ENCODE measurements around the gene DSCAM. TPM values are rescaled to one million over a fixed set of nuclear protein-coding genes. Genes with fewer than 3 reads are reported as not detected.

DSCAM gene
- total RNA-seq, 1 experiment from 2014 or later = 0.13 TPM

DNA sequence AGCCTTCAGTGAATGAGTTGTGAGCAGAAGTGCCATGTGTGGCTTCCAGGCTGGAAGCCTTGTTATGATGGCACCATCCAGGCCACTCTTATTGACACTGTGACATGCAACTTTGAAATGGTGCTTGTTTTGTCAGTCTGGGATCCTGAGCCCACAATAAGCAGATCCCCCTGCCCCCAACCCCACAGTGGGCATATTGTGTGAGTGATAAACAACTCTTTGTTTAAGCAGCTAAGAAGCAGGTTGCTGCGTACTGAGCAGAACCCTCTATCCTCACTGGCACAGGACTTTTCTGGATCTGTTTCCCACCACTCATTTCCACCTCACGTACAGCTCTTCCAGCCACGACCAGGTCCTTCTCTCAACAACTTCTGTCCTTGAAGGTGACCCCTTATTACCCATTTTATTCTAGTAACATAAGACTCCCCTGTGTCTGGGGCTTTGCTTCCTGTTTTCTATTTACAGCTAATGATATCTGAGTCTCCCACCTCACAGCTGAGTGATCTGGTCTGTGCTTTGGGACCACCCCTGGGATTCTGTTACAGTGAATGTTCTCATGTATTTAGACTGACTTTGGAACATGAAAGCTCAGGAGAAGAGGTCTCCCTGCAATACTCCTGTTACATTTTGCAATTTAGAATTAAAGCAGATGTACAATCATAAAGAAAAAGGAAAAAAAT is 604.2 kb downstream of the DSCAM start (continued):
- TF ChIP-seq FOXP4 (CRISPR knock-in tag; IDR thresholded peaks at IDR 0.05) = no peak
- TF ChIP-seq ZNF671 (CRISPR knock-in tag; IDR thresholded peaks at IDR 0.05) = no peak

GRCh38 chr21:40235528-40235927 is 611.4 kb downstream of the DSCAM start:
- ATAC-seq = no peak
- Mint-ChIP-seq H3K4me3 (no peak overlapping the region), H3K27ac (no peak overlapping the region), H3K9me3 (peaks cover 6% of the 10 kb centered on the region), H3K36me3 (no peaks in the 10 kb centered on the region), H3K27me3 (ENCODE audit: low read depth) (no peaks in the 10 kb centered on the region), H3K4me1 (peaks cover 8% of the 10 kb centered on the region)
- POLR2A ChIA-PET = no interaction called here
- no peak for DNase-seq (ENCODE audit: low spot score)
- CTCF ChIA-PET = no interaction called here
- TF ChIP-seq RORB (CRISPR knock-in tag; IDR thresholded peaks at IDR 0.05) (no peak), ZNF138 (CRISPR knock-in tag; conservative IDR thresholded peaks at IDR 0.05) (no peak), ZNF232 (CRISPR knock-in tag; IDR thresholded peaks at IDR 0.05) (no peak), ATF1 (CRISPR knock-in tag; IDR thresholded peaks at IDR 0.05) (no peak), EMX1 (CRISPR knock-in tag; IDR thresholded peaks at IDR 0.05) (no peak), NFE2L1 (CRISPR knock-in tag; IDR thresholded peaks at IDR 0.05) (no peak), ARID4B (CRISPR knock-in tag; IDR thresholded peaks at IDR 0.05; ENCODE audit: borderline replicate concordance) (no peak), OVOL2 (CRISPR knock-in tag; IDR thresholded peaks at IDR 0.05; ENCODE audit: borderline replicate concordance) (no peak), ETV6 (CRISPR knock-in tag; IDR thresholded peaks at IDR 0.05) (no peak), JAZF1 (CRISPR knock-in tag; IDR thresholded peaks at IDR 0.05) (no peak), TEAD4 (CRISPR knock-in tag; IDR thresholded peaks at IDR 0.05) (no peak), ATF3 (CRISPR knock-in tag; conservative IDR thresholded peaks at IDR 0.05) (no peak)

- Mint-ChIP-seq H3K27me3 (ENCODE audit: low read depth) (peaks cover 4% of the 10 kb centered on the region; the same call in 1 of the 2 replicates), H3K4me1 (peaks cover 31% of the 10 kb centered on the region), H3K9me3 (peaks cover 6% of the 10 kb centered on the region), H3K4me3 (no peak overlapping the region), H3K36me3 (no peaks in the 10 kb centered on the region), H3K27ac (no peak overlapping the region)
- ChIA-PET POLR2A (interaction anchor here (0.6 kb wide), 1 partner anchor 10 kb away, joined by 4 read pairs; no protein-coding TSS in a partner anchor), CTCF (no interaction called here)
- no peak for ATAC-seq
- no peak for DNase-seq (ENCODE audit: low spot score)
- TF ChIP-seq, protein P1, sequence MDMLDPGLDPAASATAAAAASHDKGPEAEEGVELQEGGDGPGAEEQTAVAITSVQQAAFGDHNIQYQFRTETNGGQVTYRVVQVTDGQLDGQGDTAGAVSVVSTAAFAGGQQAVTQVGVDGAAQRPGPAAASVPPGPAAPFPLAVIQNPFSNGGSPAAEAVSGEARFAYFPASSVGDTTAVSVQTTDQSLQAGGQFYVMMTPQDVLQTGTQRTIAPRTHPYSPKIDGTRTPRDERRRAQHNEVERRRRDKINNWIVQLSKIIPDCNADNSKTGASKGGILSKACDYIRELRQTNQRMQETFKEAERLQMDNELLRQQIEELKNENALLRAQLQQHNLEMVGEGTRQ (CRISPR knock-in tag; IDR thresholded peaks at IDR 0.05) = no peak
- TF ChIP-seq JUN (CRISPR knock-in tag; IDR thresholded peaks at IDR 0.05) (no peak), FOXP4 (CRISPR knock-in tag; IDR thresholded peaks at IDR 0.05) (no peak)
These were observed 615.0 kb downstream of the DSCAM start for GRCh38 chr21:40231979-40232378.
